GM10847 (cell line): ENCODE results near the gene RAPGEF4.

ENCODE experiments used
- POLR2A ChIP-seq: IDR thresholded peaks from 2 replicates; pipeline ENCODE4 v1.6.1; 2011; ENCODE audit not compliant: insufficient read length; ENCODE audit errors: extremely low read depth

RAPGEF4 gene

DNA sequence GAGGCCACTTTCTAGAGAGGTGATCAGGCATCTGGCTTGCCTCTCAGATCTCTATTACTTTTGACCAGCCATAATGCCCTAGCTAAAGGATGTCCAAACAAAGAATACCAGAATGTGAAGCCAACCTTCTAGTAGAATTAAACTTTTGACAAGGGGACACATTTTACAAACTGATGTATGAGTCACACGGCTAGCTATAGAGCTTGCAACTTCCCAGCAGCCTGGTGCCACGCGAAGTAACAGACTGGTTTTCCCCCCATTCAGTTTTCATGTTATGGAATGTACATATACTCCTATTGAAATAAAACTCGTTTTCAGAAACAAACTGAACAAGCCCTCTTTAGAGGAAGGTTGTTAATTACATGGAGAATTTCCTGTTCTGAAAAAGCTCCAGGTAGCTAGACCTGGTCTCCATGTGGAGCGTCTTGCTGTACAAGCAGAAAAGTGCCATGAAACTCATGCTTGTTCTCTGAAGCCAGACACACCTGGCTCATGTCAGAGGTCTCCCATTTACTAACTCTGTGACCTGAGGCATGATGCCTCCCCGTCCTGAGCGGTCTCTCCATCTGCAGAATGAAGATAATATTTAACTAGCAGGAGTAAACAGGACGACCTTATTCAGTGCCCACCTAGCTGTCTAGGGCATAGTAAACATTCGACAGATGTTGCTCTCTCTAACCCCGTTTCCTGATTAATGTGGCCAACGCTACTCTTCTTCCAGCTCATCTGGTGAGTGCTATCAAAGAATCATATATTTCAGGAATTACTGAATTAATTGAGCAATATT is 258.5 kb downstream of the RAPGEF4 start:
- TF ChIP-seq POLR2A = no peak

GRCh38 chr2:172994864-172995263 is 259.2 kb downstream of the RAPGEF4 start:
- no peak for TF ChIP-seq POLR2A

GRCh38 chr2:172995323-172996244 is 259.9 kb downstream of the RAPGEF4 start:
- no peak for TF ChIP-seq POLR2A

- no peak for TF ChIP-seq POLR2A
Measured at GRCh38 chr2:172996387-172996961, 260.8 kb downstream of the RAPGEF4 start.

- TF ChIP-seq POLR2A = no peak
Measured at GRCh38 chr2:172997031-172997430, 261.4 kb downstream of the RAPGEF4 start.

- no peak for TF ChIP-seq POLR2A
Measured at GRCh38 chr2:172998547-172999272, 263.1 kb downstream of the RAPGEF4 start.

DNA sequence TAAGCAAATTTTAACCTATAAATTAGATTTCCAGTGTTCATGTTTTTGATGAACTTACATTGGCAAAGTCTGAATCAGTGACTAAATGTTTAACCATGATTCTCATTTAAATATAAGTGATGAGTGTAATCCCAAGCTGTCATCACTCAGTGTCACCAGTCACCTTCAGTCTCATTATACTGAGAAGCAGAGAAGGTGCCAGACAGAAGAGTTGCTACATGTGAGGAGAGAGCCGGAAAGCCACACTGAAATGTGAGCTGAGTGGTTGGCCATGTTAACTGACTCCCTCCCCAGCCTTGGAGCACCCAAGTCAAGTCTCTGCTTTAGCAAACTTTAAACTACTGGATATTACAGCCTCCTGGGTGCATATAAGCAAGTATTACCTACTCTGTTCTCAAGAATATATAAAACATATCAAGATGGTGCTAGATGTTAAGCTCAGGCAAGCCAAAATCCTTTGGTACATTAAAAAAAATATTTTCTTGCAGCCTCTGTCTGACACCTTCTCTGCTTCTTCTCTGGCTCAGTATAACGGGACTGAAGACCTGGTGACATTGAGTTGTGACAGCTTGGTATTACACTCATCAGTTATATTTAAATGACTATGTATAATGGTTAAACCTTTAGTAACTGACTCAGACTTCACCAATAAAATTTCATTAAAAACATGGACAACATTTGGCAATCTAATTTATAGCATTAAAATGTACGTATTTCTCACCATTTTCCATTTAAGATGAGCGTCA is 264.2 kb downstream of the RAPGEF4 start:
- no peak for TF ChIP-seq POLR2A

DNA sequence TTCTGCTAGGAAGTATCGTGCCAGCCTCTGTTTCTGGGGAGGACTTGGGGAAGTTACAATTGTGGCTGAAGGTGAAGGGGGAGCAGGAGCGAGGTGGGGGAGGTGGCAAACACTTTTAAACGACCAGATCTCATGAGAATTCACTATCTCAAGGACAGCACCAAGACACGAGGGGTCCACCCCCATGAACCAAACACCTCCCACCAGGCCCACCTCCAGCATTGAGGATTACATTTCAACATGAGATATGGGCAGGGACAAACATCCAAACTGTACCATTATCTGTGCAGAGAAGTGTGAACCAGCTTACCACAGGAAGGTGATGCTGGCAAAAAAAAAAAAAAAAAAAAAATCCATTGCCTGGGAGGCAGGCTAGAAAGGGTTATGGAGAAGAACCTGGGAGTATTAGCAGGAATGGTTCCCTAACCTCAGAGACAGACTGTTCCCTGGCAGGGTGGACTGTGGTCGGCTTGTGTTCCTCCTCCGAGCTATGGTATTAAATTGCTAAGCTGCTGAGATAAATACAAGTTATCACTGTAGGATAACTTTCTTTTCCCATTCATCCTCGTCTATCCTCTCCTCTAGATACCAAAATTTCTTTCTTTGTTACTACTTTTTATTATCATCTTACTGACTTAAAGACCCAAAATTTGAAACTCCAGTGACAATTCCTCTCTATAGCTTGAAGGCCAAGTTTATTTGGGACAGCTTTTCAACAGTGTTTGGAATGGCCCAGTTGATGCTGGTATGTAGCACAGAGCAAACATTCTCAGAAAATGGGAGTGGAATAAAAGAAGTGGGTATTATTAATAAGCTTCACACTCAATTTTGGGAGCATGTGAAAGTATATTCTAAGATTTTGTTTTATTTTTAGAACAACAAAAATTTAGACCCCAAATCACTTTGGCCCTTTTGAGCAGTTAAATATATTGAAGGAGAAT is 266.3 kb downstream of the RAPGEF4 start:
- TF ChIP-seq POLR2A = no peak

GRCh38 chr2:173002751-173003541 is 267.3 kb downstream of the RAPGEF4 start:
- TF ChIP-seq POLR2A = no peak

DNA sequence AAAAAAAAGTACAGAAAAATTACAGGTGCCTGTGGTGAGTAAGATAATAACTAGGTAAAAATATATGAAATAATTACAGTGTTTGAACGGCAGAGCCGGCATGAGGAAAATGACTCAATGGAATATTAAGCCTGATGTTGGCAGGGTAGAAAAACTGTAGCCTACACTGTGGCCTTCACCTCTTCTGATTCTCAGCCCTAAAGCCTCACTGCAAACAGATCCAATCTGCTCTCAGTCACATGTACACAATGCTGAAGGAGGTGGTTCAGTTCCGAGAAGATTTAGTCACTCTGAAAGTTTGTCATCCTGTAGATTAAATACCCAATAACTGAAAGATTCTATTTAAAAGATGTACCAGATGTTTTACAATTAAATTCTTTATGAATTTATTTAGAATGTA is 273.1 kb downstream of the RAPGEF4 start:
- TF ChIP-seq POLR2A = no peak

DNA sequence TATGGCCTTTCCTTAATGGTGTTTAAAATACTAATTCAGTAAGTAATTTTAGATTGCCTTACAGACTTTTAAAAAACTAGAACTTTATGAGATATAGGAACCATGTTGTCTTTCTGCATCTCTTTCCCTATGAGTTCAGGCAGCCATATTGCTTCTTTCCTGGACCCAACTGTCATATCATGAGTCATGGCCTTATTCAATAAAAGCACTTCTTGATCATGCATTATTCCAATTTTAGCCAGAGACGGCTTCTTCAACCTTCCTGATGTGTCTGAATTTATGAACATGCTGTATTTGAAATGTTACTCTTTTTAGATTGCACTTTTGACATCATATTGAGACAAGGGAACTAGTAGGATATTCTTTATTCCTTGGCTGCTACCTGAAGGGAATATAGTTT is 274.6 kb downstream of the RAPGEF4 start:
- no peak for TF ChIP-seq POLR2A

- no peak for TF ChIP-seq POLR2A
Measured at GRCh38 chr2:173016451-173016850, 280.8 kb downstream of the RAPGEF4 start.

GRCh38 chr2:173017646-173018420 is 282.2 kb downstream of the RAPGEF4 start:
- TF ChIP-seq POLR2A = no peak
